Natural killer cell treated with Interleukin-12 subunit alpha and Interleukin-12 subunit beta and Interleukin-15 and Interleukin-18, amount 100 ng/mL, for 72 hours (primary cell): ENCODE measurements around the gene SPPL3. TPM values are rescaled to one million over a fixed set of nuclear protein-coding genes. Genes with fewer than 3 reads are reported as not detected.

Experiments
- ATAC-seq, 2 donors: fragments of 150-1000 bp; cut with Tn5 transposase in 1 of 2; sonication (Bioruptor Pico), chemical (Tn5 transposase) in 1 of 2; 2 replicates each; pipeline ENCODE4 v1.10.0; 2021
- DNase-seq: peaks from one replicate; pipeline ENCODE4 v3.0.0; 2022; ENCODE audit warnings: low spot score
- H3K27ac Mint-ChIP-seq, 2 donors: 1 replicate in 1 of 2; 2 replicates in 1 of 2; pipeline ENCODE4 v1.8.0; 2022; ENCODE audit warnings: mixed read lengths in 2 of 2, mild to moderate bottlenecking in 1 of 2, moderate library complexity in 1 of 2
- H3K27me3 Mint-ChIP-seq, 2 donors: 1 replicate in 1 of 2; 2 replicates in 1 of 2; pipeline ENCODE4 v1.8.0; 2022; ENCODE audit warnings: mixed read lengths in 2 of 2
- H3K36me3 Mint-ChIP-seq: one replicate; pipeline ENCODE4 v1.8.0; 2022; ENCODE audit warnings: mixed read lengths
- H3K4me1 Mint-ChIP-seq, 2 donors: 1 replicate in 1 of 2; 2 replicates in 1 of 2; pipeline ENCODE4 v1.8.0; 2022; ENCODE audit warnings: low read depth in 2 of 2, mixed read lengths in 2 of 2, mild to moderate bottlenecking in 1 of 2
- H3K4me3 Mint-ChIP-seq: one replicate; pipeline ENCODE4 v1.8.0; 2022; ENCODE audit warnings: mixed read lengths
- H3K9me3 Mint-ChIP-seq: 2 replicates; pipeline ENCODE4 v1.8.0; 2022; ENCODE audit warnings: mixed read lengths
- total RNA-seq, 2 donors: library from RNA; stranded (reverse); gene quantifications; one replicate each; pipeline ENCODE4 v1.2.3, GENCODE V29; 2022

Gene SPPL3
- total RNA-seq, 2 donors from 2014 or later = 21.6 to 31.6 TPM

GRCh38 chr12:120721866-120722265 lies 182.3 kb downstream of the SPPL3 start:
- no peak for ATAC-seq
- DNase-seq = no peak
- H3K9me3 Mint-ChIP-seq = no peaks in the 10 kb centered on the region
- H3K27ac Mint-ChIP-seq = no peak overlapping the region
- H3K4me3 Mint-ChIP-seq = no peak overlapping the region
- peaks cover 16 to 27% of the 10 kb centered on the region in 2 donors for H3K4me1 Mint-ChIP-seq
- peaks cover 14% of the 10 kb centered on the region for H3K36me3 Mint-ChIP-seq
- no peaks in the 10 kb centered on the region for H3K27me3 Mint-ChIP-seq

- no peak overlapping the region for H3K4me3 Mint-ChIP-seq
- no peak overlapping the region for H3K27ac Mint-ChIP-seq
- no peaks in the 10 kb centered on the region for H3K27me3 Mint-ChIP-seq
- DNase-seq (no peak), ATAC-seq (no peak)
- peaks cover 12 to 23% of the 10 kb centered on the region in 2 donors for H3K4me1 Mint-ChIP-seq
- peaks cover 19% of the 10 kb centered on the region for H3K36me3 Mint-ChIP-seq
- no peaks in the 10 kb centered on the region for H3K9me3 Mint-ChIP-seq
Measured at GRCh38 chr12:120720987-120721801, 183.0 kb downstream of the SPPL3 start.

GRCh38 chr12:120720234-120720986 lies 183.7 kb downstream of the SPPL3 start:
- Mint-ChIP-seq H3K4me1 (peaks cover 9 to 20% of the 10 kb centered on the region in 2 donors), H3K36me3 (peaks cover 20% of the 10 kb centered on the region), H3K4me3 (no peak overlapping the region), H3K27me3 (no peaks in the 10 kb centered on the region), H3K27ac (no peak overlapping the region), H3K9me3 (no peaks in the 10 kb centered on the region)
- no peak for ATAC-seq
- no peak for DNase-seq

- H3K4me3 Mint-ChIP-seq = no peak overlapping the region
- ATAC-seq (no peak), DNase-seq (no peak)
- H3K9me3 Mint-ChIP-seq = no peaks in the 10 kb centered on the region
- no peaks in the 10 kb centered on the region for H3K27me3 Mint-ChIP-seq
- peaks cover 20% of the 10 kb centered on the region for H3K36me3 Mint-ChIP-seq
- no peak overlapping the region for H3K27ac Mint-ChIP-seq
- peaks cover 2 to 13% of the 10 kb centered on the region in 2 donors for H3K4me1 Mint-ChIP-seq
Measured at GRCh38 chr12:120719496-120720233, 184.5 kb downstream of the SPPL3 start.

- DNase-seq = no peak
- Mint-ChIP-seq H3K36me3 (peaks cover 20% of the 10 kb centered on the region), H3K27me3 (no peaks in the 10 kb centered on the region), H3K9me3 (no peaks in the 10 kb centered on the region), H3K27ac (no peak overlapping the region), H3K4me3 (no peak overlapping the region), H3K4me1 (peaks cover under 1 to 9% of the 10 kb centered on the region in 2 donors)
- ATAC-seq = no peak
Measured at GRCh38 chr12:120719072-120719471, 185.1 kb downstream of the SPPL3 start.

- Mint-ChIP-seq H3K27ac (no peak overlapping the region), H3K27me3 (no peaks in the 10 kb centered on the region), H3K9me3 (no peaks in the 10 kb centered on the region), H3K36me3 (peaks cover 20% of the 10 kb centered on the region), H3K4me3 (no peak overlapping the region), H3K4me1 (peaks cover 7 to 15% of the 10 kb centered on the region in 2 donors)
- DNase-seq (no peak), ATAC-seq (no peak)
Measured at GRCh38 chr12:120718055-120718454, 186.1 kb downstream of the SPPL3 start.

GRCh38 chr12:120713861-120714482 lies 190.2 kb downstream of the SPPL3 start:
- Mint-ChIP-seq H3K27me3 (no peaks in the 10 kb centered on the region), H3K4me3 (peak overlapping the region; percentile 3), H3K9me3 (no peaks in the 10 kb centered on the region), H3K4me1 (peaks cover 25 to 34% of the 10 kb centered on the region in 2 donors), H3K27ac (peak overlapping the region in 1 of 2 donors; percentile 57), H3K36me3 (peaks cover 14% of the 10 kb centered on the region)
- peak; percentile 79 for DNase-seq
- ATAC-seq = peak; percentile 63 to 68

GRCh38 chr12:120712610-120713009 lies 191.5 kb downstream of the SPPL3 start:
- no peak for ATAC-seq
- Mint-ChIP-seq H3K4me3 (peak overlapping the region; percentile 94), H3K9me3 (no peaks in the 10 kb centered on the region), H3K27me3 (no peaks in the 10 kb centered on the region), H3K27ac (peak overlapping the region in 1 of 2 donors; percentile 80), H3K4me1 (peaks cover 25% of the 10 kb centered on the region in 2 donors), H3K36me3 (peaks cover 6% of the 10 kb centered on the region)
- DNase-seq = no peak

Other genes starting within 250 kb of the SPPL3 start
- 100 to 1,000 TPM; 115 to 158 TPM for gene MLEC, start 217.2 kb downstream of the SPPL3 start, total RNA-seq
- gene UNC119B, start 193.9 kb downstream of the SPPL3 start, total RNA-seq = 10 to 100 TPM; 15.6 to 28.1 TPM
- gene ACADS, start 178.5 kb downstream of the SPPL3 start, total RNA-seq = 10 to 100 TPM; 12.8 to 13.9 TPM
- not detected for gene HNF1A, start 74.2 kb upstream of the SPPL3 start, total RNA-seq
- 10 to 100 TPM; 26.6 to 34.8 TPM for gene C12orf43, start 112.1 kb upstream of the SPPL3 start, total RNA-seq
- gene OASL, start 134.9 kb upstream of the SPPL3 start, total RNA-seq = 10 to 100 TPM; 10.1 to 10.8 TPM
- gene P2RX7, start 228.5 kb upstream of the SPPL3 start, total RNA-seq = 10 to 100 TPM; 20.2 to 46.6 TPM